ENCODE measurements around the gene PTPN21. TPM values are rescaled to one million over a fixed set of nuclear protein-coding genes. Genes with fewer than 3 reads are reported as not detected.

Gene PTPN21
- total RNA-seq, 1 donor from 2014 or later, result 20.3 TPM

DNA sequence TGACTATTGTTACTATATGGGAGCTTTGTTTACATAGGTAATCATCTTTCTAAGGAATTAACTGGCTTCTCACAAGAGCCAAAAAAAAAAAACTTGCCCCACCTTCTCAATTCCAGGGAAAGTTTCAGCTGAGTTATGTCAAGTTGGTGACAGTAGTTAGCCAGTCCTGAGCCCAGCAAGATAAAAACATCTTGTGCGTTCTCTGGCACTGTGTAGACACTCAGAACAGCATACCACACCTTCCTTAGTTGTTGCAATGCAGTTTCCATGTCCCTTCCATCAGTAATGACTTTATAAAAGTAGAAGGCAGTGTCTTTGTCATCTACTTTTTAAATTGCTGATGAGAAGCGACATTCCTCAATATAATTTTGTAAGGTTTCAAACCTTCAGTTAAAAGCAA lies 50.2 kb downstream of the PTPN21 start:
- DNase-seq (ENCODE audit: low spot score), result no peak

DNA sequence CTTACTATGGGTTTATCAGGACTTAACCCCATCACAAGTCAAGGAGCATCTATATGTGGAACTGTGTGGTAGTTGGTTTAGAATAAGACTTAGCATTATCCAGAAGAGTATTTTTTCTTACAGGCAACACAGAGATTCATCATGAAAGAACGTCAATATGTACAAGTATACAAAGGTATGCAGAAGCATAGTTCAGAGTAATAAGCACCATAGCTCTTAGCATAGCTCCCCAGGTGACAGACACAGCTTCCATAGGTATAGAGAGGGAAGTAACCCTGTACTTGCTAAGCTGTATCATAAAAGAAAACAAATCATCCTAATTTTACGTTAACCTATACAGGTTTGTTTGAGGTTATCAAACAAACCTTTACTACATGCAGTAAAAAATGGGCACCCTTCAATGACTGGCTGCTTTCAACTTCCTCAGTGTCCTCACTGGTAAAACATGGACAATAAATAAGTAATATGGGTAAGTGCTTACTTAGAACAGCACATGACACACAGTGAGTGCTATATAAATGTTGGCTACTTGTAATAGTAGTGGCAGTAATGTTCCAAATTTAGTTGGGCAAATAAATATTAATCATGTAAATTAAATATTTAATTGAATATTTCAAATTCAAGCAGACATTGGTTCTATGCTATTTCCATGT lies 50.9 kb downstream of the PTPN21 start:
- DNase-seq (ENCODE audit: low spot score), result no peak

DNA sequence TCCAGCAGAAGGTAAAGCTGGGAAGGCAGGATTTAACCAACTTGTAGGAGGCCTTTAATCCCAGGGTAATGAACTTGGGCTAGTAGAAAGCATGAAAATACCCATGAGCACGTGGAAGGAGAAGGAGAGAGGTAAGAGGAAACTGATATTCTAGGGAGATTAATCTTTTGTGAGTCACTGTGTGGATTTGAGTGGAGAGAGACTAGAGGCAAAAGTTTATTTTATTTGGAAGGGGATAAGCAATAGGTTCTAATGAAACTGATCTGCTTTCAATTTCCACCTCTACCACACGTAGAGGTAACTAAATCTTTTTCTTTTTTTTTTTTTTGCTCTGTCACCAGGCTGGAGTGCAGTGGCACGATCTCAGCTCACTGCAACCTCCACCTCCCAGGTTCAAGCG lies 52.1 kb downstream of the PTPN21 start:
- no peak for DNase-seq (ENCODE audit: low spot score)

DNA sequence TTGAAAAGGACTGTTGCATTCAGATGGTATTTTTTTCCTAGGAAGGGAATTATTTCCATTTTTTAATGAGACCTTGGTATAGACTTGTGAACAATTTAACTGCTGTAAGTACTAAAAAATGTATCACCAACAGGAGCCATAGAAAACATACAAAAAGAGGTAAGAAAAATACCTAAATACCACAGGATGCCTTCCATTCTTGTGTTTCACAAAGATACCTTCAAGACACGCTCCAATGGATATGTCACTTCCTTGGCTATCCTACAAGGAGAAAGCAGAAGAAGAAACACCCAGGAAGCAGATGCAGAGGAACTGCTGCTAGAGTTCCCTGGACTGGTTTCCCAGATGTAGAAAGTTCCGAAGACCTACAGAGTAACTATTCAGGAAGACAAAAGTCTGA lies 54.2 kb downstream of the PTPN21 start:
- no peak for DNase-seq (ENCODE audit: low spot score)

DNA sequence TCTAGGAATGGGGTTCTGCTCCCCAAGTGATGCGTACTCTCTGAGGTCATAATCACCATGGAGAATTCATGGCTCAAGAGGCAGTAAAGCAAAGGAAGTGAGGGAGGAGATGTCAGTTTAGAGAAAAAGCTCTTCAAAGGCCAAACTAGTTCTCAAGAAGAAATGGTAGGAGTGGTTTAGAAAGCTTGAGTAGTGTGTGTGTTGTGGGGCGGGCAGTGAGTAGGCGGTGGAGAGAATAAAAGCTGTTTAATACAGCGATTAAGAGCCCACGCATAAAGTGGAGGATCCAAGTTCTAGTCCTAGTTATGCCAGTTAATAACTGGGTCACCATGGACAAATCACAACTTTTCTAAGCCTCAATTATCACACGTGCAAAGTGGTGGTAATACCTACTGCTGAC lies 55.6 kb downstream of the PTPN21 start:
- DNase-seq (ENCODE audit: low spot score), result no peak

DNA sequence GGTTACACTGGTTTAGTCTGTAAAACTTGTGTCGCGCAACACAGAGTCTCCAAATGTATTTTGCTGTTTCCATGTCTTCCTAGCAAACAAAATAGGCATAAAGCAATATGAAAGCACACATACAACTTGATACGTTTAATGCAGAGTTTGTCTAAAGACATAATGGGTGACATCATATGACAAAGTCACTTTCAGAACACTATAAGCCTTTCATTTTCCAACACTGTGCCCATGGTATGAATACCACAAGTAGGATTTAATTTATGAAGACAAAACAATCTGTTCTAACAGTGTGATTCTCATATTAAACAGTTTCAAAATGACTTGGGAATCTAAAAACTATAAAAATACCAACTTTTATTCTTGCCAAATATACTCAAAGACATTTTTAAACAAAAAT lies 58.4 kb downstream of the PTPN21 start:
- DNase-seq (ENCODE audit: low spot score), result no peak

DNA sequence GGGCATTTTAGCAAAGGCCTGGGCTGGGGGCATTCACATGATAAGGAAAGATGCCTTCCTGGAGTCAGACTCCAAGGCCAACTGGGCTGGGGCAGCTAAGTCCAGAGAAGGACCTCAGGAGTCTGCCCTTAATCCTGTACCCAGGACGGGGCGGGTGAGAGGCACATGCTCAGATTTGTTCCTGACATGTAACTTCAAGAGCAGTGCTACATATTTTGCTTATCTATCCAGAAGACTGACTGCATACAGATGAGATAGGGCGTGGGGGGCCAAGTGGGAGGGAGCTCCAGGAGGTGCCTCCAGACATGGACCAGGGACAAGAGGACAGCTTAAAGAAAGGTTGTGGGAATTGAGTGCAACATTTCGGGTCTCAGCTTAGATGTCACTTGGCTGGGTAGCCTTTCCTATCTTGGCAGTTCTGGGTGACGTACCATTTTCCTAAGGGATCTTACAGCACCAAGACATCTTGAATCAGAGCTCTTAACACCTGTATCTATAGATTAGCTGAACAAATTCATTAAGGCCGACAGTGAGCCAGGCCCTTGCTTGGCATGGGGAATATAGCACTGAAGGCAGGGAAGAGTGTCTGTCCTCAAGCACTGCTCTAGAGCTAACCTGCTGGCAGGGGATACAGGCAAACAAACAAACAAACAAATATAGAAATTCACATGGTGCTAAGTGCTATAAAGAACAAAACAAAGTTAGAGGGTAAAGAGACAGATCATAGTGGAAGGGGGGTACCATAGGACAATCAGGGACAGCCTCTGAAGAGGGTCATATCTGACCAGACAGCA lies 61.2 kb downstream of the PTPN21 start:
- no peak for DNase-seq (ENCODE audit: low spot score)

DNA sequence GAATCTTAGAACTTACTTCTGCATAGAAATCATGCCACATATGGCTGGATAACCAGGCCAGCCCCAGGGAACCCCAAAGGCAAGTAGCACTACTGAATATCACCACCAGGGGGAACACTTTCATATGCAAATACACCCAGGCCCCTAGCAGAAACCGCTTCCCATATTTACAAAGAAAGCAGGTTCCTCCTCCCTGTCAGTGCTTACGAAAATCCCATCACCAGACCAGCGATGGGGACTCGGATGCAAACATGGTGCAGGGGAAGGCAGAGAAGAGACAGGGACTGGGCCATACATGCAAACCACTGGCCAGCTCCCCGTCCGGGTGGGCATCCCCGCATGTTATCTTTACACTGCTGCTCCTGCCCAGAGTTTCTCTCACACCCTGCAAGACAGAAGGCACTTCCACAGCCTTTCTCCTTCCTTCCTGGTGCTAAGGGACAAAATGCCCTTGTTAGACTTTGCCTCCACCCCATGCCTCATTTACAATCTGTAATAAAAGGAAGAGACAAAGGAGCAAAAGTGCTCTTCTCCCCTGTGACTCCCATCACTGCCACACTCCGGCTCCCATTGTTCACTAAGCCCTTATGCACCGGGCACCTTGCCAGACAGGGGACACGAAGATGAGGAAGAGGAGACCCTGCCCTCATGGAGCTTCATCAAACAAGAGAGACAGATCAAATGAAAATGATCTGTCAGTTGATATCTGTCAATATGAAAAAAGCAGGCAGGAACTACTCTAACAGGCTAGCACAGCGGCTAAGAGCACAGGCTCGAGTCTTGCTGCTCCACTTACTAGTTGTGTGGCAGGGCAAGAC lies 62.3 kb downstream of the PTPN21 start:
- DNase-seq (ENCODE audit: low spot score), result peak; percentile 82

DNA sequence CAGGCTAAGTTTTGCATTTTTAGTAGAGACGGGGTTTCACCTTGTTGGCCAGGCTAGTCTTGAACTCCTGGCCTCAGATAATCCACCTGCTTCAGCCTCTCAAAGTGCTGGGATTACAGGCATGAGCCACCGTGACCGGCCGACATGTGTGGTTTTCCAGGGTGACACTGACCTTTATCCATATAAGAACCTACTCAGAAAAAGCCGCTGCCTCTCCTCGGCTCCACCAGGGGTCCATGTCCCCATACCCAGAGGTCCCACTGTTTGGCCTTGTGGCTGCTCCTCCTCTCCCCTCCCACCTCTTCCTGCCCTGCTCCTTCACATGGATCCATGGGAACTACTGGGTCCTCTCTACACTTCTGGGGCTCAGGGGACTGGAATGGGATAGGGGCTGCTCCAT lies 64.6 kb downstream of the PTPN21 start:
- DNase-seq (ENCODE audit: low spot score), result no peak

DNA sequence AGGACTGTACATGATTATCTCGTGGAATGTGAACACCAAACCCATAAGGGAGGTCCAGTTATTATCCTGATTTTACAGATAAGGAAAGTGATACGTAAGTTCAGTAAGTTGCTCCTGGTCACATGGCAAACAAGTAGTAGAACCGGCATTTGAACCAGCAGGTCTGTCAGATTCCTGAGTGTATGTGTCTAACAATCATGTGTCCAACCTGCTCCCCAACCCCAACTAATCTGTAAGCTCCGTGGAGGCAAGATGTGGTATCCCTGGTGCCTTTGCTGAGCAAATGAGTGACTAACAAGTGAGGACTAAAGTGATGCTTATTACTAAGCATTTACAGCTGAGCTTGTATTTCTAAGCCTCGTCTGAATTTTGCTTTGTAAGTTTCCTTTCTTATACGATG lies 65.9 kb downstream of the PTPN21 start:
- DNase-seq (ENCODE audit: low spot score), result no peak

DNA sequence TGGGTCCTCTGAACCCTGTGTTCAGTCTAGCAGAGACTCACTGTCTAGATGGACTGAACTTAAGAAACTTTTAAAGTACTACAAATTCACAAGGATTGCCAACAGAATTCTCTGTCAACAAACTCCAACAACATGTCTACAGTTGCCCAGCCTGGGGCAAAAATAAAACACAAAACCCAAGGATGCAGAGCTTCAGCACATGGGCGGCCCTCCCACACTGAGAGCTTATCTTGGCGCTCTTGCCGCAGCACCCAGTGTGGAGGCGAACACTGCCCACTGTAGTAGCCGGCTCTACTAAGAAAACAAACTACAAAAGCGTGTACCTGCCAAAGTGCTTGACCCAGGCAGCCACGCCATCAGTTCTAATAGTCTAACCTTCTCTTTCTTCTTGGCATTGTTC lies 66.7 kb downstream of the PTPN21 start:
- no peak for DNase-seq (ENCODE audit: low spot score)

DNA sequence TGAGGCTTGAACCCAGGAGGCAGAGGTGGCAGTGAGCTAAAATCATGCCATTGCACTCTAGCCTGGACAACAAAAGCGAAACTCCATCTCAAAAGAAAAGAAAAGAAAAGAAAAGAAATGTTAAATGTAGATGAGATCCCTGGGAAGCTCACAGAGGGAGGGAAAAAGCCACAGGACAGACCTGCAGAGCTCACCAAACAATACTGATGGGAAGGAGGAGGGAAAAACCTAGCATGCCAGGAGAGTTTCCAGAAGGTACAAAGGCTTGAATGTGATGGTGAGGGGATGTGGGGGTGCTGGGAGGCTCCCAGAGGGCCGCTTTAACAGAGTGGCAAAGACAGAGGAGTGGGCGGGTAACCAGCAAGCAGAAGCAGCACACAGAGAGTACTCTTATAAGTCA lies 72.3 kb downstream of the PTPN21 start:
- no peak for DNase-seq (ENCODE audit: low spot score)

DNA sequence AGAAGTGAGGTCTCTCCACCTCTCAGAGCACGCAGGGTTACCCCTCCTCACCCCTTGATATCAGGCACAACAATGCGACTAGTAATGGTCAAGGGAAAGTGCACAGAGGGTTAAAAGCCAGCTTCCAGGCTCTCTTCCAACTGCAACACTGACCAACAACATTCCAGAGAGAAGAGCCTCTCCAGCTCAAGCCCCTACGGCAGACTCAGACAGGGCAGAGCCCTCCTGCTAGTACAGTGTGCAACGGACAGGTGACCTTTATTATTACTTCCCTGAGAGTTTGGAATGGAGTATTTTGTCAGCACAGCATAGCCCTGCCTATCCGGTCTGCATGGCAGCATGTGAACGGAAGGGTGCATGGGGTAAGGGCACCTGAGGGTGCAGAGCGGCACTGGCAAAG lies 73.0 kb downstream of the PTPN21 start:
- DNase-seq (ENCODE audit: low spot score), result no peak

DNA sequence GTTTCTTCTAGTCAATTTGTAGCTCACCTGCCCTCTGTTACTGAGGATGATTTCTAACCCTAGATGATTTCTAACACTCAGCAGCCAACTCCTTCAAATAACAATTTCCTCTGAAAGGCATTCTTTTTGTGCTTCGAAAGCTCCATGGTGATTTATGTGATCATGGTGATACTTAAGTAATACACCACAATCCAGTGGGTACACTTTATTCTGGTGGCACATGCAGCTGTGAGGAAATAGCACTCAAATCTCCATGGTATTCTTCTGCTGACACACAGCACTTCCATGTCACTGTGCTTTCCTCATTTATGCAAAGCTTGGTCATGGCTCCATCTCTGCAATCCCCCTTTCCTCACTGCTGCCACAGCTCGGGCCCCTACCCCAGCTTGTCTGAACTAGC lies 73.7 kb downstream of the PTPN21 start:
- no peak for DNase-seq (ENCODE audit: low spot score)

DNA sequence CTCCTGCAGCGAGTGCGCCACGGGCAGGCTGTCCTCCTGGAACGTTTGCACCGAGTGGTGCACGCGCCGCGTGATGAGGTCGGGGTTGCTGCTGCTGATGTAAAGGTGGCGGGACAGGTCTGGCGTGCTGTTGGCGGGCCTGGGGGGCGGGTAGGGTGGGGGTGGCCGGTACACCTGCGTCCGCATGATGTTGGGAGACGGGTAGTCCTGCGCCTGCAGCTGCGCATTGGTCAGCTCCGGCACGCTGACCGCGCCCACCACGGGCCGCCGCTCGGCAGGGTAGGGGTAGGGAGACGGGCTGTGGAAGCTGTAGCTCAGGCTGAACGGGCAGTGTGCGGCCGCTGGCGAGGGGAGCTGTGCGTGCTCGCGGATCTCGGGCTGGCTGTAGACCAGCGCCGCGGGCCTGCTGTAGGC lies 75.2 kb downstream of the PTPN21 start:
- no peak for DNase-seq (ENCODE audit: low spot score)

DNA sequence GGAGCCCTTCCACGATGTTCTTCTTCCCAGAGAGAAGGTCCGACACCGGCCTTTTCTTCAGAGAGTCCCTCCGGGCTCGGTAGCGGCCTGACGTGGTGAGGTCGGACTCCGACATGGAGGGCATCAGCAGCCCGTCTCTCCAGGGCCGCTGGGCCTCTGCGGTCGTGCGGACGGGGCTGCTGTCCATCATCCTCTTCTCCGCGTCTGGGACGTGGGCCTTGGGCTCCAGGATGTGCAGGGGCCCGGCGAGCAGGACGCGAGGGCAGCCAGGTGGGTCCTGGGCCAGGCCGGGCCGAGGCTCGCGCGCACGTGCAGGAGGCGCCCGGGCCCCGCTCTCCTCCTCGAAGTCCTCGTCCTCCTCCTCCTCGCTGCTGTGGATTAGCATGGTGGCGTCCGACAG lies 75.9 kb downstream of the PTPN21 start:
- no peak for DNase-seq (ENCODE audit: low spot score)

DNA sequence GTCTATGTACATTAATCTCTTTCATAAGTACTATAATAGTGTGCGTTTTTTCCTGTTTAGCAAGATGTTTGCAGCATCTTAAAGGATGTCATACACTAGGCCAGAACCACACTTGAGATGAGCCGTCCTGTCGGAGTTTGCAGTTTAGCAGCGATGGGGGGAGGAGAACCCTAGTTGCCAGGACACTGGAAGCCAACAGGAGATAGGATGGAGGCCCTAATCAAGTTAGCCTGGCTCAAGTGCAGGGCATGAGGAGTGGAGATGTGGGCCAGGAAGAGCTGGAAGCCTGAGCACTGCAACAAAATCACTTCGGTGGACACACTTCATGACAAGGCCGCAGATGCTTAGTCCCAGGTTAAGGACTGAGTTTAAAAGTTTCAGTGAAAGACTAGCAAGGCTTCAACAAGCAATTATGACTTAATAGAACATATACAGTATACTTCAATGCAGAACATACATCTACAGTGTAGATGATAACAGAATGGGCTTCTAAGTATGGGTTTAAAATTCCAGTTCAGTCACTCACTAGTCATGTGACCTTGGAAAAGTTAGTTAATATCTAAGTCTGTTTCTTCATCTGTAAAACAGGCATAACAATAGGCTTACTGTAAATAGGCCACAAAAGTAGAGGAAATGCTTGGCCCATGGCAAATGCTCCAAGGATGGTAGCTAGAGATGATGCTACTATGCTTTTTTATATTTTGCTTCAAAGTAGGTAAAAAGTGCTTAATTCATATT lies 77.1 kb downstream of the PTPN21 start:
- DNase-seq (ENCODE audit: low spot score), result no peak

DNA sequence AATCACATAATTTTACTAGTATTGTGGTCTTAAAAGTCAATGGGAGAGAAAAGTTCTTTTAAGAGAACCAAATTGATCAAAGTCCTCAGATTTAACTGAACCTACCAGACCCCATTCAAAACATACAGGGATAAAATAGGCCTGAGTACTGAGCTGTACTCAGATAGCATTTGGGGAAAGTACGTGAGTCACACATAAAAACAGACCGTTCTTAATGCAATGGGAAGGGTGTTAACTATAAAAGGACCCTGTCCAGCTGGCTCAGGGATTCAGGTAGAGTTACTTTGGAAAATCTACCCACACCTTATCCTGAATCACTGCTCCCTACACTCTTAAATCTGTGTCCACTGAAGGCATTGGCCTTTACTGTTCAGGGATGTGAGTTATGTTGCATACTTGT lies 78.0 kb downstream of the PTPN21 start:
- no peak for DNase-seq (ENCODE audit: low spot score)

DNA sequence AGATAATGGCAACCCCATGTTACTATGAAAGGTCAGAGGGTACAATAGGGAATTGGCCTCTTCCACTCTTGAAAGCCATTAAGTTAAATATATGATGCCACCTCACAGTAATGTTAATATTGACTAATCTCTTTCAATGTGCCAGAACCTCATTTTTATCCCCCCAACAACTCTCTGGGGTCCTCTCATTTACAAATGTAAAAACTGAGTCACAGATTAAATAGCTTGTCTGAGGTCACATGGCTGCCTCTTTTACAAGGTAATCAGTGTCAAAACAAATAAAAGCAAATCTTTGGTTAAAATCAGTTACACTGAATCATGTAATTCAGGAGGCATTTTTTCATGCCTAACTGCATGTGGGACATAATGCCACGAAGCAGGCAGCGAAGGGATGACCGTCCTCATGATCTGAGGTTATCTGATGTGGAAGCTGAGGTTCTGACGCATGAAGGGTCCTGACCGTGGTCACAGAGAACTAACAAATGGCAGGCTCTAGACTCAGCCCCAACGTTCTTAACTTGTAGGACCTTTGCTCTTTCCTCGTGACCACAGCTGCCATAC lies 78.5 kb downstream of the PTPN21 start:
- no peak for DNase-seq (ENCODE audit: low spot score)

DNA sequence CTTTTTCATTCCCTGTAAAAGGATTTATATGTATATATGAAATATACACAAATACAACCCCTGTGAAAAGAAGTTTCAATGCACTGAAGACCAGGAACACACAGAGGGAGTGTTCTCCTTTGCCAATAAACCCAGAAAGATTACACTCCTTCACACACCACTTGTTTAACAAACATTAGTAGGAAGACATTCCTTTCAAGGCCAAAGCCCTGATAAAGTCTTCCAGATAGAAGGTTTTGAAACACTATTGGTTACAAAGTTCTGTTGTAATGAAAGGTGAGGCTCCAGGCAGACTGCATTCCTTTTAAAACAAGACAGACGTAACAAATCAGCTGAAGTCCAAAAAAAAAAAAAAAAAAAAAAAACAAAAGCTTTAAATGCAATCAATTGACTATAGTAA lies 81.0 kb downstream of the PTPN21 start:
- DNase-seq (ENCODE audit: low spot score), result no peak

DNA sequence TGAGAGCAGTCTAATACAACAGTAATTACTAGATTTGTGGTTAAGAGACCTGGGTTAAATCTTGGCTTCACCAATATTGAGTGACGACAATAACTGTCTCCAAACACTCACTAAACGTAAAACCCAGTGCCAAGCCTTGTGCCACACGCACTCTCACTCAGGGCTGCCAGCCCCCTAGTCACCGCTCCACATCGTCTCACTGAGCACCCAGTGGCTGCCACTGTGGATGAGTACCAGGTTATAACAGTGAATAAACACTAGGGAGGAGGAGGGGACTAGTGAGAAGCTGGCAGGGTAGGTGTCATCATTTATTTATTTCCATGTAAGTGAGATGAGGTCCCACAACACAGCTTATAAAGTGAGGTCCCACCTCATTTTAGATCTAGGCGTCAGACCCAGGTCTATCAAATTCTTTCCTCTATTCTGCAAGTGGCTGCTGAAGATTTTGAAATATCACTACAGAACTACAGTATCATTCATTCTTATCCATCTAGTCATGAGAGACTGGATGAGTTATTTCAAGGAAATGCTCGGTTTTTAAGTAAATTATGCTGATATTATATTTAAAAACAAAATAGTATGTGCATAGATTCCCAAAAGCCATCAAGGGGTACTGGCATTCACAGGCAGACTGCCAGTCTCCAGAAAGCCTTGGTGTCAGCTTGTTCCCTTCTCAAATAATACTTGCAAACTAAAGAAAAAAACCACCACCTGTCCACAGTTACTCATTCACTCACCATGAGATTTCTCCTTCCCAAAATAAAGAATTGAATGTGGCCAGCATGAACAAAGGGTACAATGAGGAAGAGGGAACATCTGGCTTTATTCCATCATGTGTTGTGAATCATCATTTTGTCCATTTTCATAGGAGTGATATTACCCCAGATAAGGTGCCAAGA lies 84.0 kb downstream of the PTPN21 start:
- DNase-seq (ENCODE audit: low spot score), result no peak
